ENCODE data around the gene PDE8A.

Gene PDE8A

GRCh38 chr15:85044251-85044853 is 62.7 kb downstream of the PDE8A start:
- no peak for DNase-seq (ENCODE audit: extremely low spot score)
- ChIA-PET POLR2A (no interaction called here), CTCF (interaction anchor here (0.7 to 4.7 kb wide), 37 partner anchors 12 to 457 kb away, joined by 3 to 78 read pairs (median 4); no protein-coding TSS in a partner anchor)
- peak; percentile 71 for TF ChIP-seq CTCF (IDR thresholded peaks at IDR 0.05; ENCODE audit: control extremely low read depth, extremely low read depth, low read depth, missing control alignments)

GRCh38 chr15:85044894-85045293 is 63.2 kb downstream of the PDE8A start:
- DNase-seq (ENCODE audit: extremely low spot score), result no peak
- ChIA-PET POLR2A (no interaction called here), CTCF (interaction anchor here (1.0 to 4.7 kb wide), 28 partner anchors 12 to 457 kb away, joined by 3 to 78 read pairs (median 6); no protein-coding TSS in a partner anchor)
- TF ChIP-seq CTCF (IDR thresholded peaks at IDR 0.05; ENCODE audit: control extremely low read depth, extremely low read depth, low read depth, missing control alignments), result no peak

GRCh38 chr15:85045615-85046014 is 64.0 kb downstream of the PDE8A start:
- ChIA-PET CTCF (interaction anchor here (1.0 to 4.7 kb wide), 8 partner anchors 13 to 447 kb away, joined by 3 to 78 read pairs (median 12); no protein-coding TSS in a partner anchor), POLR2A (no interaction called here)
- no peak for TF ChIP-seq CTCF (IDR thresholded peaks at IDR 0.05; ENCODE audit: control extremely low read depth, extremely low read depth, low read depth, missing control alignments)
- no peak for DNase-seq (ENCODE audit: extremely low spot score)

- TF ChIP-seq CTCF (IDR thresholded peaks at IDR 0.05; ENCODE audit: control extremely low read depth, extremely low read depth, low read depth, missing control alignments), result no peak
- no peak for DNase-seq (ENCODE audit: extremely low spot score)
- POLR2A ChIA-PET, result no interaction called here
- CTCF ChIA-PET, result interaction anchor here (1.0 to 1.7 kb wide), 4 partner anchors 16 to 92 kb away, joined by 3 to 6 read pairs (median 4); partner anchors contain the start of gene PDE8A
Observed at GRCh38 chr15:85047271-85047948, 65.8 kb downstream of the PDE8A start.

GRCh38 chr15:85048430-85048829 is 66.8 kb downstream of the PDE8A start:
- no peak for DNase-seq (ENCODE audit: extremely low spot score)
- CTCF ChIA-PET, result interaction anchor here (1.5 kb wide), 1 partner anchor 93 kb away, joined by 6 read pairs; no protein-coding TSS in a partner anchor
- no peak for TF ChIP-seq CTCF (IDR thresholded peaks at IDR 0.05; ENCODE audit: control extremely low read depth, extremely low read depth, low read depth, missing control alignments)
- POLR2A ChIA-PET, result no interaction called here

- no peak for TF ChIP-seq CTCF (IDR thresholded peaks at IDR 0.05; ENCODE audit: control extremely low read depth, extremely low read depth, low read depth, missing control alignments)
- DNase-seq (ENCODE audit: extremely low spot score), result no peak
- CTCF ChIA-PET, result no interaction called here
- POLR2A ChIA-PET, result no interaction called here
Observed at GRCh38 chr15:85049805-85050204, 68.1 kb downstream of the PDE8A start.
